ENCODE data around the gene KRTAP10-7.
"Not testable (repeated sequence)": the region's sequence is repeated elsewhere in the genome, so short reads cannot be mapped to it uniquely, and the experiment has no call there.

The KRTAP10-7 gene

DNA sequence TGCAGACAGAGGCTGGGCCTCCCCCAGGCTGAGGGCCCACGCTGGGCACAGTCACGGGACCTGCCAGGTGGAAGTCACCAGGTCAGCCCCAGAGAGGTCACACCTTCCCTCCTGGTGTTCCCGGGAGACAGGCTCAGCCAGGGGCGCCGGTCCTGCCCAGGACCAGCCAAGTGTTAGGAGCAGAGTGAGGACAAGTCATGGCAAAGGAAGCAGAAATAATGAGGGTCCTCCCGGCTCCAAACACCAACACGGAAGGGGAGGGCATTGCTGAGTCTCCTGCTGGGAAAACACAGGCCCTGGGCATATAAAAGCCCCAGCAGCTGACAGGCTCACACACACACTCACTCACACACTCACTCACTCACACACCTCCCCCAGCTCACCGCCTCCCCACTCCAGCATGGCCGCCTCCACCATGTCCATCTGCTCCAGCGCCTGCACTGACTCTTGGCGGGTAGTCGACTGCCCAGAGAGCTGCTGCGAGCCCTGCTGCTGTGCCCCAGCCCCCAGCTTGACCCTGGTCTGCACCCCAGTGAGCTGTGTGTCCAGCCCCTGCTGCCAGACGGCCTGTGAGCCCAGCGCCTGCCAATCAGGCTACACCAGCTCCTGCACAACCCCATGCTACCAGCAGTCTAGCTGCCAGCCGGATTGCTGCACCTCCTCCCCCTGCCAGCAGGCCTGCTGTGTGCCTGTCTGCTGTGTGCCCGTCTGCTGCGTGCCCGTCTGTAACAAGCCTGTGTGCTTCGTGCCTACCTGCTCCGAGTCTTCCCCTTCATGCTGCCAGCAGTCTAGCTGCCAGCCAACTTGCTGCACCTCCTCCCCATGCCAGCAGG, 36.8 kb downstream of the KRTAP10-7 start, which contains the start of gene KRTAP10-10:
Gene KRTAP10-10, plus strand, starts transcription at position 339 of the 833 bp plus-strand sequence. Its CDS starts 62 bp downstream, at position 401.
- no peak for DNase-seq

DNA sequence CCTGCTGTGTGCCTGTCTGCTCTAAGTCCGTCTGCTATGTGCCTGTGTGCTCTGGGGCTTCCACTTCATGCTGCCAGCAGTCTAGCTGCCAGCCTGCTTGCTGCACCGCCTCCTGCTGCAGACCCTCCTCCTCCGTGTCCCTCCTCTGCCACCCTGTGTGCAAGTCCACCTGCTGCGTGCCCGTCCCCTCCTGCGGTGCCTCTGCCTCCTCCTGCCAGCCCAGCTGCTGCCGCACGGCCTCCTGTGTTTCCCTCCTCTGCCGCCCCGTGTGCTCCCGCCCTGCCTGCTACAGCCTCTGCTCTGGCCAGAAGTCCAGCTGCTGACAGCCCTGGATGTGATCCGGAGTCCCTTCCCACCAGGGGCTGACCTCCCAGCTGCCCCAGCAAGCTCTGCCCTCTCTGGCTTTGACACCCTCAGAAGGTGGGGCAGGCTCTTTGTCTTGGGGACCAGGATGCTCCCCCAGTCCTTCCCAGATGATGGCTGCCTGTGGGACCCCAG, 37.5 kb downstream of the KRTAP10-7 start:
- DNase-seq: not testable (repeated sequence)

DNA sequence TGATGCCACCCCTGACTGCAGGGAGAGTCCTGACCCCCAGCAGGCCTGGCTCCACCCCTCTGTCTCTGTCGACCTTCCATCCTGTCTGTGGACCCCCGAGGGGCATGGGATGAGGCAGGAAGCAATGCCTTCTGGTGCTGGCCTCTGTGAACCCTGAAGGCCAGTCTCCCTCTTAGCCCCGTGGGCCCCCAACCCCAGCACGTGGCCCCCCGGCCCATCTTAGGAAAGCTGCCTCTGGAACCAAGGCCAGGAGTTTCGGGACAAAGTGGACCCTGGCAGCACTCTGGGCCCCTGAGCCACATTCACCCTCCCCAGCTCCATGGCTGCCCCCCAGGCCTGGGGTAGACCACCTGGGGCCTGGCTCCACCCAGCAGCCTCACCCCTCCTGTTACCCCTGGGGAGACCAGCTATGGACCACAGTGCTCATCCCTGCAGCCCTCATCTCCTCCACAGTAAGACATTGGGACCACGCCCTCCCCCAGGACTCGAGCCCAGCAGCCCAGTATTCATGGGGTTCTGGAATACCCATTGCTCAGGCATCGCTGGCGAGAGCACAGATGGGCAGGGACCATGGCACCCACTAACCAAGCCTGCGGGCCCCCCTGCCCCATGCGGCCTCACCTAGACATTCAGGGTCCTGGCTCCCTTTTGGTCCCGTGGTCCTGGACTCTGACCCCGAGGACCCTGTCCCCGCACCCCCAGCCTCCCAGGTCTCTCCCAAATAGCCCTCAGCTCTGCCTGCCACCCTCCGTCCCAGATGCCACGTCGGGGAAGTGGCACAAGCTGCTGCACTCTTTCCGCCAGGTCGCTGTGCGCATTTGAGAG, 38.3 kb downstream of the KRTAP10-7 start:
- DNase-seq: not testable (repeated sequence)

DNA sequence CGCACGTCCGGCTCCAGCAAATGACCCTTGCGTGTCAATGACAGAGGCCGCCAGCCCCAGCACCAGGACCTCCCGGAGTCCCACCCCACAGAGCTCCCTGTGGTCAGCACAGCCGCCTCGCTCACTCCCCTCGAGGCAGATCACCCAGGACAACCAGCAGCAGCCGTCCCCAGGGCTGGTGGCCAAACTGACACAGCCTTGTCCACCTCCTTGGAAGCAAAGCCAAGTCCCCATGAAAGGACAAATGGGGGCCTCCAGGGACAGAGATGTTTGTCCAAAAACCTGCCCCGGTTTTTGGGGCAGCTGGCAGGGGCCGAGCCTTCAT, 38.9 kb downstream of the KRTAP10-7 start:
- no peak for DNase-seq

DNA sequence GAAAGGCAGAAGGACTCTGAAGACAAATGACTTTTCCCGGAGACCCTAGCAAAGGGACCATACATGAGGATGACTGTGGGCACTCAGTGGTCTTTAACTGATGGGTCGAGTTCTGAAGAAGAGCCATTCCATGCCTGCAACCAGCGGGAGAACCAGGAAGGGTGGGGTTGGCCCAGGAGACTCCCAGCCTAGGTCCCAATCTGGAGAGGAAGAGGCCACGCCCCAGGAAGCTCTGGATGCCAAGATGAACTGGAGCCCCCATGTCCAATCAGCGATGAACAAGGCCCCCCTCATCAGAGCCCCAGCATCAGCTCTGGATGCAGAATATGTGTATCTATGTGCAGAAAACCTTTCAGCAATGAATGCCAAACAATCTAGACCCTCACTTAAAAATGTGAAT, 40.4 kb downstream of the KRTAP10-7 start:
- DNase-seq: no peak

DNA sequence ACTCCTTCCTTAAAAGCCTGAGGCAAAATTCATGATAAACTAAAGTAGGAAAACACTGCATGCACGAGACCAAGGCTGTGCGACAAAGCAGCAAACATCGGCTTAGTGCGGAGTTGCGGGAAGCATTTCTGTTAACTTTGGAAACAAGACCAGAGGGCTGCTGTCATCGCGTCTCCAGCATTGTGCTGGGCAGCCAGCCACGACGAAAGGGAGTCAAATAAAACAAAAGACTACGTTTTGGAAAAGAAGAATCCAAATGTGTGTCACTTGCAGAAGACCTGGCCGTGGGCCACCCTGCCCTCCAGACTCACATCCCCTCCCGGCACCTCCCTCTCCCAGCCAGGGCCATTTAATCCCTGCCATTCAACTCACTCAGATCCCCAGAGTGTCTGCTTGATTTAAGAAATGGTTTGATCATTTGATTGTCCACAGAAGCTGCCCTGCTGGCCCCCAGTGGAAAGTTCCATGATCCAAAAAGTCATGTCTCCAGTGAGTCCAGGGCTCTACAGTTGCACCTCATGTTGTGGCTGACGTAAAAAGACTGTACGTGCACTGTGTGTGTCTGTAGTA, 43.4 kb downstream of the KRTAP10-7 start:
- DNase-seq: no peak

DNA sequence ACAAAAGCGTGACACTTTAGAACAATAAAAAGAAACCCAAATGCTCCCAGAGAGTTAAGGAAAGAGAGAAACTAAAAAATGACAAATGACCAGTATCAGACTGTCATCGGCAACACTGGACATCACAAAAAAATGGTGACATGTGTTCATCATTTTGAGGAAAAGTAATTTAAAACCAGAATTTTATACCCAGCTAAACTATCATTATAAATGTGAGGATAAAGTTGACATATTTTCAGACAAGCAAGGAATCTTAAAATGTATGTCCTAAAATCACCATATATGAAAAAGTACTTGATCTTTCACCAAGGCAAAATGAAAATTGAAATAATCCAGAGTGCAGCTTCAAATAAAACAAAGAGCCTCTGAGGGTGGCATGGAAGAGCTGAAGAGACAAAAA, 44.5 kb downstream of the KRTAP10-7 start:
- DNase-seq: no peak

DNA sequence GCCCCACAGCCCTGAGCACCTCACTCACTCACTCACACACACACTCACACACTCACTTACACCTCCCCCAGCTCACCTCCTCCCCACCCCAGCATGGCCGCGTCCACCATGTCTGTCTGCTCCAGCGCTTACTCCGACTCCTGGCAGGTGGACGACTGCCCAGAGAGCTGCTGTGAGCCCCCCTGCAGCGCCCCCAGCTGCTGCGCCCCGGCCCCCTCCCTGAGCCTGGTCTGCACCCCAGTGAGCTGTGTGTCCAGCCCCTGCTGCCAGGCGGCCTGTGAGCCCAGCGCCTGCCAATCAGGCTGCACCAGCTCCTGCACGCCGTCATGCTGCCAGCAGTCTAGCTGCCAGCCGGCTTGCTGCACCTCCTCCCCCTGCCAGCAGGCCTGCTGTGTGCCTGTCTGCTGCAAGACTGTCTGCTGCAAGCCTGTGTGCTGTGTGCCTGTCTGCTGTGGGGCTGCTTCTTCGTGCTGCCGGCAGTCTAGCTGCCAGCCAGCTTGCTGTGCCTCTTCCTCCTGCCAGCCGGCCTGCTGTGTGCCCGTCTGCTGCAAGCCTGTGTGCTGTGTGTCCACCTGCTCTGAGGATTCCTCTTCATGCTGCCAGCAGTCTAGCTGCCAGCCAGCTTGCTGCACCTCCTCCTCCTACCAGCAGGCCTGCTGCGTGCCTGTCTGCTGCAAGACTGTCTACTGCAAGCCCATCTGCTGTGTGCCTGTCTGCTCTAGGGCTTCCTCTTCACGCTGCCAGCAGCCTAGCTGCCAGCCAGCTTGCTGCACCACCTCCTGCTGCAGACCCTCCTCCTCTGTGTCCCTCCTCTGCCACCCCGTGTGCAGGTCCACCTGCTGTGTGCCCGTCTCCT, 46.2 kb downstream of the KRTAP10-7 start, which contains the start of gene KRTAP10-11:
Gene KRTAP10-11, plus strand, starts transcription at position 49 of the 856 bp plus-strand sequence. Its CDS starts 45 bp downstream, at position 94.
- not testable (repeated sequence) for DNase-seq

DNA sequence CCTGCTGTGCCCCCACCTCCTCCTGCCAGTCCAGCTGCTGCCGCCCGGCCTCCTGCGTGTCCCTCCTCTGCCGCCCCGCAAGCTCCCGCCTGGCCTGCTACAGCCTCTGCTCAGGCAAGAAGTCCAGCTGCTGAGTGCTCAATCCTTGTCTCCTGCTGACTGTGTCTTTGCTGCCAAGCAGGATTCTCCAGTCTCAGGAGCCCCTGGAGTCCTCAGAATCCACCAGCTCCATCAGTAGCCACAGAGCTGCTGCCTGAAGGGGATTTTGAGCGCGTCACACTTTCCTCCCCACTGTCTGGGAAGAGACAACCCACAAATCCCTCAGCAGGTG, 46.8 kb downstream of the KRTAP10-7 start:
- DNase-seq: no peak

DNA sequence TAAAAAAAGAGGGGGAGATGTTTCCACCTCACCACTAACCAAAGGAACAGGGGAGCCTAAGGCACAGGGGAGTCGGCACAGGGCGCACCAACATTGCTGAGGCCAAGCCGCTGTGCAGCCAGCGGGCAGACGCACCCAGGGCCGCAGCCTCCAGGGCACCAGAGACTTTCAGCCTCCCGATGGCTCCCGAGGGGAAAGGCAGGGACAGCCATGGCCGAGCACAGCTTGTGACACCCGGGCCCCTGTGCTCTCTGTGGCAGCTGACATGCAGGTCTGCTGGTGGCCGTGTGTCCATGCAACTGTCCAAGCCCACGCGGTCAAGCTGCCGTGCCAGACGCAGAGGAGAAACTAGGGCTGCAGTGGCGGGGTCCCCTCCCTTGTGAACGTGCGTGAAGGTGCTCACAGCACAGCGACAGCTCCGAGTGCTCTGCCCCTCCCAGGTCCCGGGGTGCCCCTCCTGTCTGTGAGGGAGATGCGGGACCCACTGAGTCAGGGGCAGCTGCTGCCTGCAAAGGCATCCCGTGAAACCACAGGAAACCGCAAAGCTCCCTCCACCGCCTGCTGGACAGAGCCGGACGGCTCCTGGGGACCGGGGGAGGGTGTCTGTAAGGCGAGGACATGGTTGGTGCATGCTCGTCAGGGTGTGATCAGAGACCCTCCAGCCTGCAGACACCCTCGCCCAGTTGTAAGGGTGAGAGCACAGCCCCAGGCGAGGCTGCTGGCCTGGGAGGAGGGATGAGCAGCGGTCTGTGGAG, 48.3 kb downstream of the KRTAP10-7 start:
- no peak for DNase-seq

DNA sequence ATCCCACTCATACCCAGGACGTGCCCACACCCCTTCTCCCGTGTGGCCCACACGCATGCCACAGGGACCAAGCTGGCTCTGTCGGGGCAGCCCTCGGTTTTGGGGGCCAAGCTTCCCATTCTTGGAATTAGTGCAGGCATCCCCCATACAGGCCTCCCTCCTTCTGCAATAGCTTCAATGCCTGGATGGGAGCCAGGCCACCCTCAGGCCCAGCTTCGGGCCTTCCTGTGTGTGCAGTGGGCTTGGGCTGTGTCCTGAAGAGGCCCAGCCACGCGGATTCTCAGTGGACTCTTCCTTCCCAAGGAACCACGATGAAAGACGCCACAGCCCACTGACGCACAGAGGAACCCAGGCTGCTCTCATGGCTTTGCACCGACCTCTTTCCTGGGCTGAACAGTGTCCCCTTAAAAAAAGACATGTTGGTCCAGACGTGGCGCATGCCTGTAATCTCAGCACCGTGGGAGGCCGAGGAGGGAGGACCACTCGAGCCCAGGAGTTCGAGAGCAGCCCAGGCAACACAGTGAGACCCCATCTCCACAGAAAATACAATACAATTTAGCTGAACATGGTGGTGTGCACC, 49.2 kb downstream of the KRTAP10-7 start:
- DNase-seq: no peak

DNA sequence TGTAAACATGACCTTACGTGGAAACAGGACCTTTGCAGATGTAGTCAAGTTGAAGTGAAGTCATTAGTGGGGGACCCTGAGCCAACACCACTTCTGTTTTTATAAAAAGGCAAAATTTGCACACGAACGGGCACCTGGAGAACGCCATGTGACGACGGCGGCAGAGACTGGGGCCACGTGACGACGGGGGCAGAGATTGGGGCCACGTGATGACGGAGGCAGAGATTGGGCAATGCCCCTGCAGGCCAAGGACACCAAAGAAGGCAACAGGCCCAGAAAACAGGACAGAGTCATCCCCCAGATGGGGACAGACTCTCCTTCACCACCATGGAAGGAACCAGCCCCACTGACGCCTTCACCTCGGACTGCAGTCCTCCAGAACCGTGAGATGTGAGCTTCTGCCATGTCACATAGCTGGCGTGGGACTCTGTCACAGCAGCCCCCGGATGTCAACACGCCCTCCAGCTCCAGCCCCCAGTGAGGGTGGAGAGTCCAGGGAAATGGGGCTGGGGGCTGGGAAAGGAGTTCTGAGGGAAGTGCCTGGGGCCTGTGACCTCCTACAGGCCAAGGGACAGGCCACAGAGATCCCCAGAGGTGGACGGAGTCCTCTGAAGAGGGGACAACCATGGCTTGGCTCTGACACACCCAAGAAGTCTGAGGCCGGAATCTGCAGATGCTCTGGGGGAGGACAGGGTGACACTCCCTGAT, 50.0 kb downstream of the KRTAP10-7 start:
- no peak for DNase-seq

DNA sequence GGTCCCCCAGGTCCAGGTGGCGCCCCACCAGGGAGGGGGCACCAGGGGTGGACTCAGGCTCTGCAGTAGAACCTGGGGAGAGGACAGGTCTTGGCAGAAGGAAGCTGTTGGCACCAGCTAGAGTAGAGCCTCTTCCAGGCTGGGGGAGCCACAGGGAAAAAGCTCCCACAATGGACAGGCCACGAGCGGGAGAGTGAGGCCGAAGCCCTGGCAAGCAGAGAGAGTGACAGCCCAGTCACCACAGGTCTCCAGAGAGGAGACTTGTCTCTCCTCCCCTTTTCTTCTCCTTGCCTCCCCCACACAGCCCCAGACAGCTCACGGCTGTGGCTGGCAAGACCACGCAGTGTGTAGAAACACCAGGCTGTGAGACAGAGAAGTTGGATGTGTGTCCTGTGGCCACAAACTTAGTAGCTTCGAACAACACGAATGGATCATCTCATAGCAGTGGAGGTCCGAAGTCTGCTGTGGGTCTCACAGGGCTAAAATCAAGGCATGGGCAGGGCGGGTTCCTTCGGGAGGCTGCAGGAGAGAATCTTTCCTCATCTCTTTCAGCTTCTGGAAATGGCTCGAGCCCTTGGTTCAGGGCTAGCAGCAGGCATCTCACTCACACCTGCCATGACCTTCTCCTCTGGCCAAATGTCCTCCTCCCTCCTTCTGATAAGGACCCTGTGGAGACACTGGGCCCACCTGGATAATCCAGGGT, 50.7 kb downstream of the KRTAP10-7 start:
- DNase-seq: no peak
